GM19468 (cell line): ENCODE measurements around the gene RALGPS2.
A peak's percentile ranks its signal among the peaks of the same experiment; 100 is the strongest.
"Not testable (repeated sequence)": the region's sequence is repeated elsewhere in the genome, so short reads cannot be mapped to it uniquely, and the experiment has no call there.

Source experiments
- ATAC-seq: cut with Tn5 transposase; IDR thresholded peaks from one replicate; pipeline ENCODE4 v1.9.1; 2021; ENCODE audit warnings: mild to moderate bottlenecking, moderate library complexity, moderate number of reproducible peaks; ENCODE audit not compliant: unreplicated experiment; ENCODE audit errors: extremely low read depth

The RALGPS2 gene

GRCh38 chr1:178718520-178718919, 6.5 kb upstream of the RALGPS2 start:
- ATAC-seq: no peak

GRCh38 chr1:178723546-178723945, 1.5 kb upstream of the RALGPS2 start:
- ATAC-seq: no peak

GRCh38 chr1:178724376-178724727, 692 bp upstream of the RALGPS2 start:
- ATAC-seq: no peak

GRCh38 chr1:178725466-178726086, 532 bp downstream of the RALGPS2 start:
- peak; percentile 12 for ATAC-seq

- peak; percentile 56 for ATAC-seq
Observed at GRCh38 chr1:178726087-178726517, 1.1 kb downstream of the RALGPS2 start.

- no peak for ATAC-seq
Observed at GRCh38 chr1:178726545-178726944, 1.5 kb downstream of the RALGPS2 start.

- no peak for ATAC-seq
Observed at GRCh38 chr1:178727014-178727895, 2.2 kb downstream of the RALGPS2 start.

- no peak for ATAC-seq
Observed at GRCh38 chr1:178733972-178734371, 8.9 kb downstream of the RALGPS2 start.

- ATAC-seq: no peak
Observed at GRCh38 chr1:178738780-178739179, 13.7 kb downstream of the RALGPS2 start.

GRCh38 chr1:178739285-178740045, 14.4 kb downstream of the RALGPS2 start:
- ATAC-seq: no peak

GRCh38 chr1:178740491-178740890, 15.4 kb downstream of the RALGPS2 start:
- no peak for ATAC-seq

GRCh38 chr1:178740924-178741323, 15.9 kb downstream of the RALGPS2 start:
- ATAC-seq: no peak

- ATAC-seq: no peak
Observed at GRCh38 chr1:178743801-178744200, 18.8 kb downstream of the RALGPS2 start.

GRCh38 chr1:178745260-178745659, 20.2 kb downstream of the RALGPS2 start:
- ATAC-seq: no peak

GRCh38 chr1:178746345-178746744, 21.3 kb downstream of the RALGPS2 start:
- no peak for ATAC-seq

GRCh38 chr1:178747361-178747760, 22.3 kb downstream of the RALGPS2 start:
- not testable (repeated sequence) for ATAC-seq

- no peak for ATAC-seq
Observed at GRCh38 chr1:178749581-178750166, 24.6 kb downstream of the RALGPS2 start.

- no peak for ATAC-seq
Observed at GRCh38 chr1:178751046-178751445, 26.0 kb downstream of the RALGPS2 start.

- ATAC-seq: no peak
Observed at GRCh38 chr1:178752891-178753290, 27.8 kb downstream of the RALGPS2 start.

GRCh38 chr1:178754655-178755256, 29.7 kb downstream of the RALGPS2 start:
- ATAC-seq: not testable (repeated sequence)
